GM19438 (cell line): Measurements from ENCODE around the gene ABCA13.

Experiments used
- ATAC-seq: cut with Tn5 transposase; IDR thresholded peaks from one replicate; pipeline ENCODE4 v1.9.1; 2021; ENCODE audit warnings: low read depth; ENCODE audit not compliant: unreplicated experiment

Gene ABCA13

DNA sequence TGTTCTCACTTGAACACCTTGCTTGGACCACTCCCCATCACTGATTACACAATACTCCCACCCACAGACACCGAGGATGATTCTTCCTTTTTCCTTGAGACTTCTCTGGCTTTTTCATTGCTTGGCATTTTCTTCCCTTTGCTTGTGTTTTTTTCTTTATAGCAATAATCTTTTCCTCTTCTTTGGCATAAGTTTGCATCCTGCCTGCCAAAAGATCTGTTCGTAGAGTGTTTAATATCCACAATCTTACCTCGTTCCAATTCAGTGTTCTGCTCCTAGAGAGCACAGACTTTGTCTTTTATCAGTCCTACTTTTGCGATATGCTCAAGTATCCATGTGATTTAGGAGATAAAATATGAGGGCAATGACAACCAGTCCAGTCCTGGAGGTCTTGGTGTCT, 449.8 kb downstream of the ABCA13 start:
- no peak for ATAC-seq

DNA sequence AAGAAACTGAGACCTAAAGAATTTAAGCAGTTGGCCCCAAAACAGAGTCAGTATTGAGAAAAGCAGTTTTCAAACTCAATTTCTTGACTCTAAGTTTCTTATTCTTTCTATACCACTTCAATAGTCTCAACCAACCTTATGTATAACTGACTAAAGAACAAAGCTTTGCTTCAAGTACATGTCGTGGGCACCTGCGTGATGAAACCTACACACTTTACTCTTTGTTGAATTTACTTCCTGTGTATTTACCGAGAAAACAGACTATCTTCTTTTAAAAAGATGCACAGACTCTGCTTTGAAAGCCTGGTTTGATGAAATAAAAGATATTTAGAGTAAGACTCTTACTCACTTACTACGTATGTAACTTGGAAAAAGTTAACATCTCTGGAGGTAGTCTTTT, 455.9 kb downstream of the ABCA13 start:
- no peak for ATAC-seq

DNA sequence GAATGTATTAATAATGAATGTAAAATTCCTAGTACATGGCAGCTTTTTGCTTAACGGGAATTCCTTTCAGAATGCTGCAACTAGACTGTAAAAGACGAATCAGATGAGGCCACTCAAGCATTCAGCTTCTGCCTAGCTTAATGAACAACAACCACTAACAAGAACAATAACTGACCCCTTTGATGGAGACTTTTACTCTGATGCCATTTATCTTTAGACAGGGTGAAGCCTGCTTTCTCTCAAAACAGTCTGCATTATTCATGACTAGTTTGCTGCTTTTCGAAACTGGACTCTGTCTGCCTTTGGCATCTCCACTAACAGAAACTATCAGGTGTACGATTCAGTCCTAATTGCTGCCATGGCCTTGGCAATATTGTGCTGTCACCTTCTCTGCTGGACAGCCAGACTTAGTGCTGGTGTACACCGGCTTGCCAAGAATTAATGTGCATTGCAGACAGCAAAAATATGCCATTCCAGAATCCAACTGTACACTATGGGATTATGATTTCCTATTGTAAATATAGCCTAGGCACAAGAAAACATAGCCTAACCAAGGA, 457.6 kb downstream of the ABCA13 start:
- no peak for ATAC-seq

DNA sequence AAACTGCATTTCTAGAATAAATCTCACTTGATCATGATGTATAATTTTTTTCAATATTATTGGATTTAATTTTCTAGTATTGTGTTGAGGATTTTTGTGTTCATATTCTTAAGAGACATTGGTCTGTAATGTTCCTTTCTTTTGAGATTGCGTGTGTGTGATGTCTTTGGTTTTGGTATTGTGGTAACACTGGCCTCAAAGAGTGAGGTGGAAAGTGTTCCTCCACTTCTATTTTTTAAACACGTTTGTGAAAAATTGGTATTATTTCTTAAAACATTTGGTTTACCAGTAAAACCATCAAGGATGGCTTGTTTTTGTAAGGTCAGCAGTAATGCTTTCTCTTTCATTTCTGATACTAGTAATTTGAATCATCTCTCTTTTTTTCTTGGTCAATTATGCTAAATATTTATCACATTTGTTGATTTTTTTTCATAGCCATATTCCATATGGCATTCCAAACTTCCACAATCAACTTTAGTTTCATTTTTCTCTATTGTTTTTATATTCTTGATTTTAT, 462.9 kb downstream of the ABCA13 start:
- no peak for ATAC-seq

DNA sequence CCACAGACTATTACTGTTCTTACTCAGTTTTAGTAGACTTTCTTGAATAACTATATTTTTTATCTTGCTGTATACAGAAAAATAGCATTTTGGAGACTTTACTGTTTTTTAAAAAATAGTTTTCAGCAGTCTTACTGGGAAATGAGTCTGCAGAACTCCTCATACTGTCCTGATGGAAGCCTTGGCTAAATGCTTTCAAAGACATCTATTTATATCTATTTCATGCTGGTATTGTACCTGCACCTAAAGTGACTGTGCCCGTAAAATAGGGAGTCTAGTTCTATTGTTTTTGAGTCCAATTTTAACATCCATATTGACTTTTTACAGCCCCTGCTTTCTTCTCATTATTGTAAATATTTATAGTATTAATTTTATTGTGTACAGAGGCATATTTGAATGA, 464.5 kb downstream of the ABCA13 start:
- no peak for ATAC-seq

DNA sequence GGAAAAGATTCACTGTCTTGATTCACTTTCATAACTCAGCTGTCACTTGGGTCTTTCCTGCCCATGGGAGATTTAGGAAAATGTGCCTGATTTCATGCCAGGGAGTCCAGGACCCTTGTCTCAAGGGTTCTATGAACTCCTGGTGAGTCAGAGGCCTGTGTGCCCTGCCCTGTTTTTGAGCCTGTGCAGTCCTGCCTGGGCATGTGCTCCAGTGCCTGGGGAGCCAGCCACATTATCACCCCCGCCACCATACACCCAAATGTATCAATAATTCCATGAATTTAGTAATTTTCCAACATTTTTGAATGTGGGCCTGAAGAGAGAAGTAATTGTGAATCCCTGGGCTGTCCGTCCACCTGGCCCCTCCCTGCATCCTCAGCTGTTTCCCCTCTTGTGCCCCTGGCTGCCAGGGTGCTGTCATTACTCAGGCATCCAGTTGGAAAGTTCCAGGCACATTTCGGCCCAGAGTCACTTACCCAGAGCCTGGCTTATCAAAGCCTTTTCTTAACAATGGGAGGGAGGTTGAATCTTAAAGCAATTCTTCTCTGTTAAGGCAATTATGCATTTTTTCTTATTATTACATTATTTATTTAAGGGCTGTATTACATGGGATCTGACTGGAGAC, 465.2 kb downstream of the ABCA13 start:
- ATAC-seq = no peak

DNA sequence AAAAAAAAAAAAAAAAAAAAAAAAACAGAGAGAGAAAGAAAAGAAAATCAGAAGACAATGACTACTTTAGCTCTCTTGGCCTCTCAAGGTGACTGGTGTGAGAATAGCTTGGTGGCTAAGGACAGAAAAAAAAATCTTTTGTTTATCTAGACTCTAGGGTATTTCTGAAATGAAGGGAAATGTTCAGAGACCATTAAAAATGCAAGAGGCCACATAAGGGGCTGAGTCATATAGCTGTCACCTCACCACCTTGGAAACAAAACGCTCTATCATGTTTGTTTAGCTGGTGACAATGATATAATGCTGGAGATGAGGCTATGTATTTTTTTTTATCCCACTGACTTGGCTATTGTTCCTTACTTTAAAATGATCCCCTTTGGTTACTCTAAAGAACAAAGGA, 466.1 kb downstream of the ABCA13 start:
- no peak for ATAC-seq

DNA sequence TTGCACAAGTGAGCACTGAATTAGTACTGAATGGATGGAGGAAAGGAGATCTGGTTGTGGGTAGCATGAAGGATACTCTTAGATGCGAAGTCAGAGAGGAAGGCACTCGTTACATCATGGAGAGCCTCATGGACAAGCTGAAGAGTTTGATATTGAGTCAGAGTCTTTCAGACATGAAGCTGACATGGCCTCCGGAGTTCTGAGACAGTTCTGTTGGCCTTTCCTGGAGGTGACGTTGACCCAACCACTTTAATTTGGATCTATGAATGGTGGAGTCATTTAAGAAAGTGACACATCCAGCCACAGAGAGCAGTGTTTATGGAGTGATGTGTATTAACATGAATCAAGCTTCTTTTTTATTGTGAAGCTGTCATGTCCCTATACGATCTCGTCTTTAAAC, 466.8 kb downstream of the ABCA13 start:
- ATAC-seq = no peak

DNA sequence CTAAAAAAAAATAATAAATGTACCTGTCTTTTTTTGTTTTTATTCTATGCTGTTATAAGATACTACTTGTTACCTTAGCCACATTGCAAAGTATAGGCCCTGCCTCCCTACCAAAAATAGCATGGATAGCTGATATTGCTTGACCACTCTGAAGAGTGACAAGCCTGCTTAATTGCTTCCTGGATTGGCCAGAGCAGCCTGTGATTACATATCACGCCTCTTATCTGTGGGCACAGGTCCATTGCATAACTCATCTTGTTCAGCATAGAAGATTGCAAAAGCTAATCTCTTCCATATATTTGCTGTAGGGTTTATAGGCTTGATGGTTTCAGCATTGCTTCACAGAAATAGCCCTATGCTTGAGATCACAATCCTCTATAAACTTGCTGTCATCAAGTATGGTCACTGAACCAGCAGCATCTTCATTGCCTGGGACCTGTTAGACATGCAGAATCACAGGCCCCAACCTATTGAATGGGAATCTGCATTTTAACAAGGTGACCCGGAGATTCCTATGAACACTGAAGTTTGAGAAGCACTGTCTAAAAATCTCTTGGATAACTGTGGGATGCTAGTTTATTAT, 472.3 kb downstream of the ABCA13 start:
- ATAC-seq = no peak

DNA sequence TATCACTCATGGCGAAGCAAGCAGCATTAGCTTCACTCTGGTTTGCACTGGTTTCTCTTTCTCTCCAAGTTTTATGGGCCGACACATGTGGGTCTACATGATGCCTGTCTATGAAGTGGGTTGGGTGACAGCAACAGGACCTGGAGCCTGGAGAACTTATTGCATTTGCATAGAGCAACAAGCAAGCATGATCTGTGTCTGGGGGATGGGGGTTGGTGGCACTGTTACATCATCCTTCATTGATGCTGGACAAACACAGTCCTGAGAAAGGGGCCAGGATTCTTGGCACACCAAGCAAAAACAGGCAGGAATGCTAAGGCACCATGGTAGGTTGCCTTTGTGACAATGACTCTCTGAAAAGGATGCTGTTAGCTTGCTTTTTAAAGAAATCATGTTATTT, 486.9 kb downstream of the ABCA13 start:
- ATAC-seq = no peak

DNA sequence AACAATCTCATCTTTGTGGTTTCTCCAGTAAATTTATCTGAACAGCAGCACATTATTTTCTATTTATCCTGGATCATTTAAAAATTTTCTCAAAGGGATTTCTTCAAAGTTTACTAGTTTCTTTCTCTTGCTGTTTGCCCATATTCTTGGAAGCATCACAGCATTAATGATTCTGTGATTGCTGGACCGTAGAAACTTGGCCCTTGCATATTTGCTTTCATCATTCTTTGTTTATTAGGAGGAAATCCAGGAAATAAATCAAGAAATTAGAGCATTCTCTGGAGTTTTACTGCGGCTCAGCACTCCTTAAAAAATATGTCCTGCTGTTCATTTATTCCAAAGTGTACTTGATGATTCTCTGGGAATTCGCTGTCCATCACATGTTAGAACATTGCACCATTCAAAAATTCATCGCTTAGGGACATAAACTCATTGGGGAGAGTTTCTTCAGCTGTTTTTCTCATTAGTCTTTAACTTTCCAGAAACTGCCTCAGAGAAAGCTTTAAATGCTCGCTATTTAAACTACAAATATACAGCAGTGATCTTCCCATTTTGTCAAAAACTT, 489.1 kb downstream of the ABCA13 start:
- no peak for ATAC-seq

DNA sequence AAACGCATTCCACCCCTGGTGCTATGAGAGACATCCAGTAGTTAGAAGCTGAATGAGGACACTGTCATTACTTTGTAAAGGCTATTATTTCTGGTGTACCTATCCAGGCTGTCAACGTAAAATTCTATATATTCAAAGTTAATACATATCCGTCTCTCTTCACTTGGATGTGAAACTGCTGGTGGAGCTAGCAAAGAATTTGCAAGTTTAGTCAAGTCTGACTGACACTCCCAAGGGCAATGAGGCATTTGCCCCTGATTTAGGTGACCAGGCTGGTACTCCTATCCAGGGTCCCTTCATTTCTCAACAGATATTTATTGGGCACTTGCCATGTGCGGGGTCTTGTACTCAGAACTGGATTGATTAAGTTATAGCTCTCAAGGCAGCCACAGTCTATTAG, 493.0 kb downstream of the ABCA13 start:
- ATAC-seq = no peak

DNA sequence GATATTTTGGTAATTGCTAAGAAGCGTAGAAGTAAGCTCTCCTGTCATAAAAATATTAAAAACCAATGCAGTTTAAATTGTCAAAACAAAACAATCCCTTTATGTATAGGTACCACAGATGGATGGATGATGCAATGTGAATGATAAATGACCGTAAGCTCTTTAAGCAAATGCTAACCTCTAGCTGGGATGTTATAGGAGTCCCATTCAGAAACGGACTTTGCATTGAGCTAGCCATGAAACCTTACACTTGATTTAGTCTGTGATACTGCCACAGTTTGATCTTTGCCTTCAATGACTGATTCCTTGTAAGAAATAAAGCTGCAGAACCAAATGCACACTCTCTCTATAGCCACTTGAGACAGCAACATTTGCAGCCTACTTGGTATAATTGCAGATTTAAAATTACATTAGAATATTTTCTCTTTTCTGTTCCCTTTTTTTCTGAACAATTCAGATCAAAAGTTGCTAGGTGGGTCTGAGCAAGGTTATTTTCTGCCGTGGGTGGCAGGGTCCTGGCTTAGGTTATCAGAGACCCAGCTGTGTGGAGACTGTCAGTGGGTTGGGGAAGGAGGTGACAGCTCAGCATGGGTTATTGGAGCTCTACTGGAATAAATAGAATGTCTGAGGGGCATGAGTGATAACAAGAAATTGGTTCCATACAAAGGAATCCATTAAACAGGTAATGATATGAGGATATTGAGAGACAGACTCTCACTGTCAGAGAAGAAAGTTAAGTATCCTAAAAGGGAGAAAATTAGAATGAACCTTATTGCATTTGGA, 494.3 kb downstream of the ABCA13 start:
- ATAC-seq = no peak

DNA sequence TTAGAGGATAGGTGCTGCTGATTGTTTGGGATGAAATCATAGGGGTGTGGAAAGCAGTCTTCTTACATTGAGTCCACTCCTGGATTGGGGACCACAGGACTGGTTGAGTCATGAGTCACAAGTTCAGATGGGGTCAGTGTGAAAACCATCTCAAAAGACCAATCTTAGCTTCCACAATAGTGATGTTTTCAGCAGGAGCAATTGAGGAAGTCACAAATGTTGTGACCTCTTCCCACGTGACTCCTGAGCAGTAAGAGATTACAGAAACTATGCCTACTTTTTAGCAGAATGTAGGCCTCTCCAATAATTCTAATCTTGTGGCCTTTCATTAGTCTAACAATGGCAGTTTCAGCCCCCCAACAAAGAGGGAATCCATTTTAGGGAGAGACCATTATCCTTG, 496.1 kb downstream of the ABCA13 start:
- ATAC-seq = no peak

DNA sequence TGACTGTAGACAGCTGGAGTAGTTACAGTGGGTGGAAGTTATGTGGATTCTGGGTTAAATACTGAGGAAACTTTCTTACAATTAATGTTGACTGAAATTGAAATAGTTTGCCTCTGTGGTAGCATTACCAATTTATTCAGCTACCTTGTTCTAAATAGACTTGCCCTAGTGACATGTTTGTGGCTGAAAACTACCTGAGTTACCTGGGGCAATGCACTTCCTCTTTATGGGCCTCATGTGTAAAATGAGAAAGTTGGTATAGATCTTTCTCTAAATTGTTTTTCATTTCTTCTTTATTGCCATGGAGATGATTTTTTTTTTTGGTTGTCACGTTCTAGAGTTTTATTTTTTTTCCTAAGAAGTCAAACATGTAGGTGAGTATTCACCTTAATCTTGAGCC, 500.4 kb downstream of the ABCA13 start:
- no peak for ATAC-seq

DNA sequence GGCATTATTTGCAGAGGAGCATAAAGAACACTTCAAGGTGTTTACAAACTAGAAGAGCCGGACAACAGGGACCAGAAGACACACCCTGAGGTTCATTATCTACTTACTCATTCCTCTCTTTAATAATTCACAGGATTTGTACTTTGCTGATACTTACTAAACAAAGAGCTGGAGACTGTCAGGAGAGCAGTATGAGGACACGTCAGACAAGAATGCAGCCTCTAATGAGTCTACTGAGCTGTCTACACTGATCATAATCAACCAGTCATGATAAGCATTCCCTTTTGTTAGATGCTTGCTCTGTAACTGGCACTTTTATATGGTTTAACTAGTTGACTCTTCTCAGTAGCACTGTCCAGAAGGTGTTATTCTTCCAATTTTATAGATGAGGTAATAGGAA, 509.7 kb downstream of the ABCA13 start:
- no peak for ATAC-seq

DNA sequence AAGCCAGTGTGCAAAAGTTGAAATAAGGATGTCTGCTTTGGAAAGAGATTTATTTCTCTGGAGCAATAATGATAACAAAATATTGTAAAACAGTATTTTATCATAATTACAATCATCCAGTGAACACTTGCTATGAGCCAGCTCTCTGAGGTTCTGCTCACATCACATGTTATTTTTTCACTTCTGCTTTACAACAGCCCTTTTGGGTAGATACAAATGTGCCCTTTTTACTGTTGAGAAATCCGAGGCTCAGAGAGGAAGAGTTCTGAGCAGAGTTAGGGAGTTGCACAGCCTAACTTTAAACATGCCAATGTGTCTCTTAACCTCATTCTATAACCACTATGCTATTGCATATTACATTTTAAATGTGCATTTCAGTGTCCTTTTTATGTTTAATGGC, 520.5 kb downstream of the ABCA13 start:
- no peak for ATAC-seq
